NT2/D1 (cell line): ENCODE data around the gene IL17RB.

Source experiments
- YY1 ChIP-seq: IDR thresholded peaks from 2 replicates; pipeline ENCODE4 v1.6.1; 2011; ENCODE audit not compliant: insufficient read length, insufficient read depth
- ZNF274 ChIP-seq: IDR thresholded peaks from 2 replicates; pipeline ENCODE4 v1.6.1; 2011; ENCODE audit warnings: mild to moderate bottlenecking, low read depth, low read length

- TF ChIP-seq YY1 (no peak), ZNF274 (no peak)
These were observed 3.5 kb downstream of the IL17RB start for GRCh38 chr3:53849916-53850315.
